ENCODE measurements around the gene ARHGAP22.

DNA sequence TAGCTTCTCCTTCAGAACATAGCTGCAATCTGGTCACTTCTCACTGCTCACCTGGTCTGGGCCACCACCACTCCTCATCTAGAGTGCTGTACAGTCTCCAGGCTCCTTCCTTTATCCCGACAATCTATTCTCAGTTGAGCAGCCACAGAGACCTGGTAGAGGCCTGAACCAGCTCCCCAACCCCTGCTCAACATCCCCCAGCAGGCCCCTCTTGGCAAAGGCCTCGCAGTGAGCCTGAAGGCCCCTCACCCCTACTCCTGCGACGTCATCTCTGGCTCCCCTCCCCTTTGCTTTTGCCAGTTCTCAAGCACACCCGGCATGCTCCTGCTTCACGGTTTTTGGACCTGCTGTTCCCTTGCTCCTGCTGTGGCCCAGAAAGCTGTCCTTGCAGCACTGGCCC lies 113.9 kb downstream of the ARHGAP22 start:
- TF ChIP-seq POLR2A (IDR thresholded peaks at IDR 0.05; ENCODE audit: low read length) (no peak), GATA1 (IDR thresholded peaks at IDR 0.05; ENCODE audit: low read depth, low read length) (no peak)
